GM19328 (cell line): ENCODE measurements around the gene TNS4.

Experiments
- ATAC-seq: cut with Tn5 transposase; IDR thresholded peaks from one replicate; pipeline ENCODE4 v1.9.1; 2021; ENCODE audit warnings: mild to moderate bottlenecking, moderate library complexity; ENCODE audit not compliant: unreplicated experiment

TNS4 gene

DNA sequence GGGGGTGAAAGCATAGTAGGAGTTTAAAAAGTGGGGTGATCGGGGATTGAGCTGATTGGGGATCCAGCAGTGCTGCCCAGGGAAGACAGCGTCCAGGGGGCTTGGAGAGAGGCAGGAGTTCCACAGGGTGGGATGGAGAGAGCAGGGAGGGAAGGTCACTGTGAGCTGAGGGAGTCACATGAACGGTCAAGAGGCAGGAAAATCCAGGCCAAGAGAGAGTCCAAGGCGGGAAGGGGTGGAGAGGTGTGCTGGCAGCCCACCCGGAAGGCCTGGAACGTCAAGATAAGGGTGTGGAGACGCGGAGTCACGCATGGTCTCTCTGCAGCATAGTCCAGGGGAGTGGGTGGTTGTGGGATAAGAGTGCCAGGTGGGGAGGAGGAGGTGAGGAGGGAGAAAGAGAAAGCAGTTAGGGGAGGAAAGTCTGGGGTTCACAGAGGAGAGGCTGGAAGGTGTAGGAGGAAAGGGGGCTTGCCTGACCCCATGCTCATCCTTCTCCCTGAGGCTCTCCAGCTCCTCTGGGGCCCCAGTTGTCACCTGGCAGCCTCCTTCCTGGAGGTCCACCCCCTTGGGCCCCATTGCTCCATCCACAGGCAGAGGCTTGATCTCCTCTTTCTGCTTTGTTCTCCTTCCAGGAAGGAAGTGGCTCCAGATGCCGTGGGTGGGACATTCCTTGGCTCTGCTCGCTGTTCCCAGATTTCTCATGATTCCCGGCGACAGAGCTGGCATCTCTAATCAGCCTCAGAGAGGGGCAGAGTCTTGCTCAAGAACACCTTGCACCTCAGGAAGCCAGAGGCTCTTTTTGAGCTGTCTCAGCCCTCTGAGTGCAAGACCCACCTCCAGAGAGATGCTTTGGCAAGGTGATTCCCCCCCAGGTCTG is 35.1 kb upstream of the TNS4 start:
- no peak for ATAC-seq

DNA sequence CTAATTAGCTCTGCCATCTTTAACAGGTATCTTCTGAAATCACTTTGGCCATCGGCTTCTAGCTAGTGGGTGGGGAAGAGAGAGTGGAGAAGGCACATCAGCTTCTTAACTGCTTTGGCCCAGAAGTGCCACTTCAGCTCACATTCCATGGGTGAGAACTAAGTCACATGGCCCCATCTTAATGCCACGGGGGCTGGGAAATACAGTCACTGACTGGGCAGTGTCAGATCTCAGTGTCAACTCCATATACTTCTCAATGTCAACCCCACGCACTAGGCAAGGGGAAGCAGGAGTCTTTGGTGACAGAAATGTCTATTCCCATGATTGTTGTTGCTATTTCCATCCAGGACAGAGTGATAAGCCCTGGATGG is 34.5 kb upstream of the TNS4 start:
- ATAC-seq, result no peak

DNA sequence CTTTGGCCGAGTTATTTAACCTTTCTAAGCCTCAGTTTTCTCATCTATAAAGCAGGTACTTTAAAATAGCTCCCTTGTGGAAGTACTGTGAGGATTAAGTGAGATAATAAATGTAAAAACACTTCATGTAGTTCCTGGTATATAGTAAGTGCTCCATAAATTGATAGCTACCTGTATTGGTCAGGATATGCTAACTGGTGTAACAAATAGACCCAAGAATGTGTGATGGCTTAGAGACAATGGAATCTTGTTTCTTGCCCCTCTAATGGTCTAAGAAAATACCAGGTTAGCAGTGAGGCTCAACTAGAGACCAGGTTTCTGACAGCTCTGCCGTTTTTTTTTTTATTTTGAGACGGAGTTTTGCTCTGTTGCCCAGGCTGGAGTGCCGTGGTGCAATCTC is 34.0 kb upstream of the TNS4 start:
- no peak for ATAC-seq

GRCh38 chr17:40534371-40535189 is 33.2 kb upstream of the TNS4 start:
- ATAC-seq, result no peak

GRCh38 chr17:40533896-40534295 is 32.5 kb upstream of the TNS4 start:
- ATAC-seq, result no peak

- ATAC-seq, result no peak
Measured at GRCh38 chr17:40532520-40533253, 31.3 kb upstream of the TNS4 start.

DNA sequence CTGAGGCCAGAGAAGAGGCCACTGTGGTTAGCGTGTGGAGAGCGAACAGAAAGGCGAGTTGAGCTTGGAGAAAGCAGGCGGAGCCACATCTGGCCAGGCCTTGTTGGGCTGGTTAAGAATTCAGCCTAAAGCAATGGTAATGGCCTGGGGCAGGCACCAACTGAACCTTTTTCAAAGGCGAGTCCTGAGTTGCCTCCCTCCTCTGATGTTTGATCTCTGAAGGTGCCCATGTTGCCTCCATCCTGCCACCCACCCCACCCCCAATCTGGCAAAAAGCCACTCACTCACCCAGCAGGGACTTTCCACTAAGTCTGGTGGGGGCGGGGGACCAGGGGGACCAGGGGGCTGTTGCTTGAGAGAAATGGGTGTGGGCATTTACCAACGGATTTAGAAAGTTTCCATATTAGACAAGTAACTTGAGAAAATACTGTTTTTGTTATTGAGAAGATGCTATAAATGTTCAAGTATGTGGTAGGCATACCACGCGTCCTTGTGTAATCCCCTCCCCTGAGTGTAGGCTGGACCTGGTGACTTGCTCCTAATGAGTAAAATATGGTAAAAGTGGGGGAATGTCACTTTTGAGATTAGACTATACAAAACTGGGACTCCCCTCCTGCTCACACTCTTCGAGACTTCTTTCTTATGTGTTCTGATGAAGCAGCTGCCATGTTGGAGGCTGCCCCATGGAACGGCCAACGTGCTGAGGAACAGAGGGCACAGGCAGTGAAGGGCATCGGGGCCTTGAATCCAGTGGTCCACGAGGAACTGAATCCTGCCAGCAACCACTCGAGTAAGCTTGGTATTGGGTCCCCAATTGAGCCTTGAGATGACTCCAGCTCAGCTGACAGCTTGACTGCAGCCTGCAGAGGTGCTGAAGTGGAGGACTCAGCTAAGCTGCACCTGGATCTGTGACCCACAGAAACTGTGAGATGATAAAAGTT is 29.9 kb upstream of the TNS4 start:
- ATAC-seq, result no peak

DNA sequence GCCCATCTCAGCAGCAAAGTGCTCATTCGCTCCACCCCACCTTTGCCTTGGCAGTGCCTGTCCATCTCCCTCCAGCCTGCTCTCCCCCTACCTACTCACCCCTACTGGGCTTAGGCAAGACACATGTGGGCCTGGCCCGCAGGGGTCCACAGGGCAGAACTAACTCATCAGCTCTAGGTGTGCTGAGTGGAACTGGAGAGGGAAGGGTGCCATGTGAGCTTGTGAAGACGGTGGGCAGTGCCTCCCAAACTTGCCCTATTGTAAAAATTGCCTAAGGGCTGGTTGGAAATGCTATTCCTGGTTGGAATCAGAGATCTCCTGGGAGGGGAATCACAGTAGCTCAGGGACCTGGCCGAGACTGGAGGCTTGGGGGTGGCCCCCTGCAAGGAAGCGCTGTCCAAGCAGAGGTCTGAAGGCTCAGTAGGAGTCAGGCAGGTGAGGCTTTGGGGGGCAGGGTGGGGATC is 29.1 kb upstream of the TNS4 start:
- no peak for ATAC-seq

GRCh38 chr17:40529991-40530390 is 28.6 kb upstream of the TNS4 start:
- no peak for ATAC-seq

GRCh38 chr17:40528692-40529417 is 27.4 kb upstream of the TNS4 start:
- no peak for ATAC-seq

DNA sequence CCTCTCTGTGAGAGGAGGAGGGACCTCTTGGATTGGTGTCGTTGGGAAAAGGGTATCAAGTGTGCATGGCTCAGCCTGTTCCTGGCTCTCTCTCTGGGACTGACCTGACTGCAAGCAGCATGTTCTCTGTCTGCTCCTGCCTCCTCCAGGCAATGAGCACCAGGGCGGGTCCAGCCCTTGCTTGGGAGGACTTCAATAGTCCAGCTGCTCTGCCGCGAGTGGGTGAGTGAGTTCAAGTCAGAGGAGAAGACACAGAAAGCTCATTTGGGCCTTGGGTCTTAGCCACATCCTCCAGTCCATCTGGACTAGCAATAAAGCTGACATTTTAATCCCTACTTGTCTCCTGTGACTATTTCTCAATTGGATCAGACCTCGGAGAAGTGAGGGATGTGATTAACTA is 25.2 kb upstream of the TNS4 start:
- no peak for ATAC-seq

DNA sequence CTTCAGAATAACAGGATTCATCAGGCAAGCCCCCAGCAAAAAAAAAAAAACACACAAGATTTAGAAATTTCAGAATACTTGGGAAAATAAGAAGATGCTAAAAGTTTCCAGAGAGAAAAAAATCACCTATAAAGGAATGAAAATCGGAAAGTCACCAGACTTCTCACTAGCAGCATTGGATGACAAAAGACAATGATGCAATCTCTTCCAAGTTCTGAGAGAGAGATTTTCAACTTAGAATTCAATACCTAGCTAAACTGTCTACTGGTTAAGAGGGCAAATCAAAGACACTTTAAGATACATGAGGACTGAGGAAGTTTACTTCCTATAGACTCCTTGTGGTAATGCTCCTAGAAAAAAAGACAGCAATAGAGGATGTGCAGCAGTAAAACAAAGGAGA is 23.9 kb upstream of the TNS4 start:
- no peak for ATAC-seq

- ATAC-seq, result no peak
Measured at GRCh38 chr17:40524243-40524965, 23.0 kb upstream of the TNS4 start.

DNA sequence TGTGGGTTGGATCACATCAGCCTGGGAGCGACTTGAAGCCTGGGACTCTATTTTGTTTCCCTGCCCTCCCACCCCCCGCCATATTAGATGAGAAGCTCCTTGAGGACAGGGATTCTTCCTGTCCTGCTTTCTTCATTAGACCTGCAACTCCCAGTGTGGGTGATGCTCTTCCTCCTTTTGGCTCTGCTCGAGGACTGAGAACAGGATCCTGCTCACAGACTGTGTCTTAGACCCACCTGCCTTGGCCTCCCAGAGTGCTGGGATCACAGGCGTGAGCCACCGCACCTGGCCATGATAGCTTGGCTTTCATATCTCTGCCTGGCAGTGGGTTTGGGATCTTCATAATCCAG is 21.5 kb upstream of the TNS4 start:
- no peak for ATAC-seq

GRCh38 chr17:40522250-40522960 is 21.0 kb upstream of the TNS4 start:
- no peak for ATAC-seq

DNA sequence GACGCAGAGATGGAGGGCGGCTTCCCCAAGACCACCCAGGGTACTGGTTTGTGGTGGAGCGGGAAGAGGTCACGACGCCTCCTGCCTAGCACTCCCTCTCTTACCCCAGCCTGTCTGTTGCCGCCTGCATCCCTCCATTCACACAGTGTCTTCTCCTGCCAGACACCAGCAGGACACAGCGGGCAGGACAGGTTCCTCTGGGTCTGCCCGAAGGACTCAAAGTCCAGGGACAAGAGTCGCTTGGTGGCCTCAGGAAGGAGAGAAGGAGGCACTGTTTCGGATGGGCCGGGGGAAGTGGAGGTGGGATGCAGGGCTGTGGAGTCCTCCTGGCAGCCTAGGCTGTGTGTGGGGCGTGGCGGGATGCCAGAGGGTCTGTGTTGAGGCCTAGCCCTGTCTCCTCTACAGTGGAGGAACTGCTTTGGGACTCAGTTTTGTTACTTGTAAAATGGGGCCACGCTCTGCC is 19.6 kb upstream of the TNS4 start:
- no peak for ATAC-seq

DNA sequence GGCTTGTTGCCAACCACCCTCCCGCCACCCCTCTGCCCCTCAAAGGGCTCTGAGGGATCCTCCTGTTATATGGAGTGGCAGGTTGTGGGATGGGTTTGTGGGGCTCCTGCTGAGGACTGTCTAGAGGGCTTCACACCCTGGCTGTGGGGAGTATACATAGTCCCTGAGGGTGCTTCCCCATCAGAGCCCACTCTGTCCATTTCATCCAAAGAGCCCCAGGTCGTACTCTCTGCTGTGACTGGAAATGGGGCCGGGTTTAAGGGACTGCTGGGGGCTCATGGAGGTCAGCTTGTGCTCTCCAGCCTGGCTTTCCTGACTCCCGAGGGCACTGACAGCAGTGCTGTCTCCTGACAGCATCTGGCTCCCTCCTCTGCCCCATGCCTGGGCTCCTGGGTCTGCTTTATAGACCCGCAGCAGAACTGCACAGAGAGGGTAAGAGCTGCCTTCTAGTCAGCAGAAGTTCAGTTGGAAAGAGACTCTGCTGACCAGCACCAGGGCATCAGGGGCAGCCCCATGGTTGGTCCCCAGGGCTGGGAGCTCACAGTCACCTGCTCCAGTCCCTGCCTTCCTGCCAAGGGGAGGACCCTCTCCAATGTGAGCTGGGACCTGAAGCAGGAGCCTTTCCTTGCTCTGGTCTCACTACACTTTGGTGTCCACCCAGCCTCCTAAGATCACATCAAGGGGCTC is 17.8 kb upstream of the TNS4 start:
- ATAC-seq, result no peak
